Measurements from ENCODE around the gene TBC1D30.

Gene TBC1D30

DNA sequence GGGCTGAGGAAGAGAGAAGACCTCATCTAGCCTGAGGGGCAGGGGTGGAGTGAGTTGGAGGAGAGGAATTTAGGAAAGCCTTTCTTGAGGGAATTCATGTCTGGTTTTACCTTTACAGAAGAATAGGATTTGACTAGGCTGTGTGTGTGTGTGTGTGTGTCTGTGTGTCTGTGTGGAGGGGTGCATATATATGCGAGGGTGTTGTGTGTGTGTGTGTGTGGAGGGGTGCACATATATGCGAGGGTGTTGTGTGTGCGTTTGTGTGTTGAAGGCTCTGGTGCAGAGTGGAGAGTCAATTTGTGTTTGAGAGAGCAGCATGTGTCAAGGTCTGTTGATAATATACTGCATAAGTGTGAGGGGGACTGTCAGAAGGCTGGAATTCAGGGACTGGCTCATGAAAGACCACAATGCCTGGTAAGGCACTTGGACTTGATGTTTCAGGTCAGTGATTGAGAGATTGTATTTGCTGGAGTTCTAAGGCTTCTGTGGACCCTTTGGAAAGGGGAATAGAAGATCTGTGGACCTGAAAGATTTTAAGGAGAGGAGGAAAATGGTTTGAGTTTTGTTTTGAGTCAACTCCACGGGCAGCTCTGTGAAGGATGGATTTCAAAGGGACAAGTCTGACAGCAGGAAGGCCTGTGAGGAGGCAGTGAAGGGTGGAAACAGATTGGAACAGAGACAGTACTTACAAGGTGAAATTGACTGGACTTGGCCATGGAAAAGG is 34.6 kb downstream of the TBC1D30 start:
- no peak for ATAC-seq

GRCh38 chr12:64860446-64860998 is 36.1 kb downstream of the TBC1D30 start:
- no peak for TF ChIP-seq TOX (CRISPR knock-in tag; IDR thresholded peaks at IDR 0.05; ENCODE audit: borderline replicate concordance)
- no peak for TF ChIP-seq ZFP3 (CRISPR knock-in tag; IDR thresholded peaks at IDR 0.05)
- TF ChIP-seq POU6F1 (CRISPR knock-in tag; IDR thresholded peaks at IDR 0.05; ENCODE audit: borderline replicate concordance, low read depth) = no peak
- TF ChIP-seq, protein P1, sequence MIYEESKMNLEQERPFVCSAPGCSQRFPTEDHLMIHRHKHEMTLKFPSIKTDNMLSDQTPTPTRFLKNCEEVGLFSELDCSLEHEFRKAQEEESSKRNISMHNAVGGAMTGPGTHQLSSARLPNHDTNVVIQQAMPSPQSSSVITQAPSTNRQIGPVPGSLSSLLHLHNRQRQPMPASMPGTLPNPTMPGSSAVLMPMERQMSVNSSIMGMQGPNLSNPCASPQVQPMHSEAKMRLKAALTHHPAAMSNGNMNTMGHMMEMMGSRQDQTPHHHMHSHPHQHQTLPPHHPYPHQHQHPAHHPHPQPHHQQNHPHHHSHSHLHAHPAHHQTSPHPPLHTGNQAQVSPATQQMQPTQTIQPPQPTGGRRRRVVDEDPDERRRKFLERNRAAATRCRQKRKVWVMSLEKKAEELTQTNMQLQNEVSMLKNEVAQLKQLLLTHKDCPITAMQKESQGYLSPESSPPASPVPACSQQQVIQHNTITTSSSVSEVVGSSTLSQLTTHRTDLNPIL (CRISPR knock-in tag; IDR thresholded peaks at IDR 0.05; ENCODE audit: low read depth) = no peak
- TF ChIP-seq ESRRG (CRISPR knock-in tag; IDR thresholded peaks at IDR 0.05) = no peak
- TF ChIP-seq ZNF70 (CRISPR knock-in tag; IDR thresholded peaks at IDR 0.05) = no peak
- TF ChIP-seq CSDC2 (CRISPR knock-in tag; IDR thresholded peaks at IDR 0.05) = no peak
- TF ChIP-seq ZNF565 (CRISPR knock-in tag; conservative IDR thresholded peaks at IDR 0.05; ENCODE audit: low read depth) = no peak
- no peak for TF ChIP-seq PPARA (CRISPR knock-in tag; IDR thresholded peaks at IDR 0.05; ENCODE audit: borderline replicate concordance)
- no peak for TF ChIP-seq ZFP30 (CRISPR knock-in tag; IDR thresholded peaks at IDR 0.05)
- TF ChIP-seq ZC3H10 (CRISPR knock-in tag; IDR thresholded peaks at IDR 0.05) = no peak
- TF ChIP-seq OSR1 (CRISPR knock-in tag; IDR thresholded peaks at IDR 0.05) = no peak
- no peak for TF ChIP-seq CSRNP3 (CRISPR knock-in tag; IDR thresholded peaks at IDR 0.05)
- no peak for TF ChIP-seq ISL1 (CRISPR knock-in tag; IDR thresholded peaks at IDR 0.05)
- no peak for TF ChIP-seq SNAI2 (CRISPR knock-in tag; IDR thresholded peaks at IDR 0.05)
- TF ChIP-seq ARNTL (CRISPR knock-in tag; IDR thresholded peaks at IDR 0.05; ENCODE audit: borderline replicate concordance, low read depth) = no peak
- no peak for TF ChIP-seq TCF4 (CRISPR knock-in tag; IDR thresholded peaks at IDR 0.05; ENCODE audit: borderline replicate concordance)
- ATAC-seq = no peak

More for the DNA sequence above, 34.6 kb downstream of the TBC1D30 start:
- TF ChIP-seq ZNF8 (CRISPR knock-in tag; IDR thresholded peaks at IDR 0.05) = no peak
- TF ChIP-seq SNAI2 (CRISPR knock-in tag; IDR thresholded peaks at IDR 0.05) = no peak
- no peak for TF ChIP-seq TCF4 (CRISPR knock-in tag; IDR thresholded peaks at IDR 0.05; ENCODE audit: borderline replicate concordance)
- no peak for TF ChIP-seq OSR1 (CRISPR knock-in tag; IDR thresholded peaks at IDR 0.05)
- TF ChIP-seq TOX (CRISPR knock-in tag; IDR thresholded peaks at IDR 0.05; ENCODE audit: borderline replicate concordance) = no peak
- TF ChIP-seq, protein P2, sequence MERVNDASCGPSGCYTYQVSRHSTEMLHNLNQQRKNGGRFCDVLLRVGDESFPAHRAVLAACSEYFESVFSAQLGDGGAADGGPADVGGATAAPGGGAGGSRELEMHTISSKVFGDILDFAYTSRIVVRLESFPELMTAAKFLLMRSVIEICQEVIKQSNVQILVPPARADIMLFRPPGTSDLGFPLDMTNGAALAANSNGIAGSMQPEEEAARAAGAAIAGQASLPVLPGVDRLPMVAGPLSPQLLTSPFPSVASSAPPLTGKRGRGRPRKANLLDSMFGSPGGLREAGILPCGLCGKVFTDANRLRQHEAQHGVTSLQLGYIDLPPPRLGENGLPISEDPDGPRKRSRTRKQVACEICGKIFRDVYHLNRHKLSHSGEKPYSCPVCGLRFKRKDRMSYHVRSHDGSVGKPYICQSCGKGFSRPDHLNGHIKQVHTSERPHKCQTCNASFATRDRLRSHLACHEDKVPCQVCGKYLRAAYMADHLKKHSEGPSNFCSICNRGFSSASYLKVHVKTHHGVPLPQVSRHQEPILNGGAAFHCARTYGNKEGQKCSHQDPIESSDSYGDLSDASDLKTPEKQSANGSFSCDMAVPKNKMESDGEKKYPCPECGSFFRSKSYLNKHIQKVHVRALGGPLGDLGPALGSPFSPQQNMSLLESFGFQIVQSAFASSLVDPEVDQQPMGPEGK (CRISPR knock-in tag; IDR thresholded peaks at IDR 0.05; ENCODE audit: borderline replicate concordance) = no peak
- TF ChIP-seq CSDC2 (CRISPR knock-in tag; IDR thresholded peaks at IDR 0.05) = no peak

DNA sequence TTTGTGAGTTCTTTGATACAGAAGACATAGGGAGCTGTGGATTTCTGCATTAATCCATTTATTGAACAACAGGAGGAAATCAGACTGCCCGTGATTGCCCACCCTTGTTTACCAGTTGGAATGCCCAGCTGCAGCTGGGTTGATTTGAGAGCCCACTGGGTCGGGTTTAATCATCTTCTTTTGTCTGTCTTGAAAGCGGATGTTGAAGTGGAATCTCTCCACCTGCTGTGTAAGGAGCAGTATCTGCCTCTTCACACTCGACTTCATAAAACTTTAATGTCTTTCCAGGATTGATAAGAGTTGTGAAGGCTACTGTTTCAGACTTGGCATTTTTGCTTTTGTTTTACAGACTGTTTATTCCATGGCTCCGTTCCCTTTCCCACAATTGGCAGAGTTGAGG is 39.9 kb downstream of the TBC1D30 start:
- ATAC-seq = no peak
- TF ChIP-seq BACH2 (CRISPR knock-in tag; IDR thresholded peaks at IDR 0.05; ENCODE audit: borderline replicate concordance) = no peak
- TF ChIP-seq, protein P2 (CRISPR knock-in tag; IDR thresholded peaks at IDR 0.05; ENCODE audit: borderline replicate concordance) = no peak
- TF ChIP-seq ZNF8 (CRISPR knock-in tag; IDR thresholded peaks at IDR 0.05) = no peak
- no peak for TF ChIP-seq ZNF565 (CRISPR knock-in tag; conservative IDR thresholded peaks at IDR 0.05; ENCODE audit: low read depth)
- no peak for TF ChIP-seq CSDC2 (CRISPR knock-in tag; IDR thresholded peaks at IDR 0.05)
- TF ChIP-seq, protein P3, sequence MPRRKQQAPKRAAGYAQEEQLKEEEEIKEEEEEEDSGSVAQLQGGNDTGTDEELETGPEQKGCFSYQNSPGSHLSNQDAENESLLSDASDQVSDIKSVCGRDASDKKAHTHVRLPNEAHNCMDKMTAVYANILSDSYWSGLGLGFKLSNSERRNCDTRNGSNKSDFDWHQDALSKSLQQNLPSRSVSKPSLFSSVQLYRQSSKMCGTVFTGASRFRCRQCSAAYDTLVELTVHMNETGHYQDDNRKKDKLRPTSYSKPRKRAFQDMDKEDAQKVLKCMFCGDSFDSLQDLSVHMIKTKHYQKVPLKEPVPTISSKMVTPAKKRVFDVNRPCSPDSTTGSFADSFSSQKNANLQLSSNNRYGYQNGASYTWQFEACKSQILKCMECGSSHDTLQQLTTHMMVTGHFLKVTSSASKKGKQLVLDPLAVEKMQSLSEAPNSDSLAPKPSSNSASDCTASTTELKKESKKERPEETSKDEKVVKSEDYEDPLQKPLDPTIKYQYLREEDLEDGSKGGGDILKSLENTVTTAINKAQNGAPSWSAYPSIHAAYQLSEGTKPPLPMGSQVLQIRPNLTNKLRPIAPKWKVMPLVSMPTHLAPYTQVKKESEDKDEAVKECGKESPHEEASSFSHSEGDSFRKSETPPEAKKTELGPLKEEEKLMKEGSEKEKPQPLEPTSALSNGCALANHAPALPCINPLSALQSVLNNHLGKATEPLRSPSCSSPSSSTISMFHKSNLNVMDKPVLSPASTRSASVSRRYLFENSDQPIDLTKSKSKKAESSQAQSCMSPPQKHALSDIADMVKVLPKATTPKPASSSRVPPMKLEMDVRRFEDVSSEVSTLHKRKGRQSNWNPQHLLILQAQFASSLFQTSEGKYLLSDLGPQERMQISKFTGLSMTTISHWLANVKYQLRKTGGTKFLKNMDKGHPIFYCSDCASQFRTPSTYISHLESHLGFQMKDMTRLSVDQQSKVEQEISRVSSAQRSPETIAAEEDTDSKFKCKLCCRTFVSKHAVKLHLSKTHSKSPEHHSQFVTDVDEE (CRISPR knock-in tag; IDR thresholded peaks at IDR 0.05) = no peak
- no peak for TF ChIP-seq TCF4 (CRISPR knock-in tag; IDR thresholded peaks at IDR 0.05; ENCODE audit: borderline replicate concordance)
- no peak for TF ChIP-seq SNAI2 (CRISPR knock-in tag; IDR thresholded peaks at IDR 0.05)
- TF ChIP-seq GLIS3 (CRISPR knock-in tag; IDR thresholded peaks at IDR 0.05) = no peak
- no peak for TF ChIP-seq ZFP30 (CRISPR knock-in tag; IDR thresholded peaks at IDR 0.05)
- no peak for TF ChIP-seq ZFP3 (CRISPR knock-in tag; IDR thresholded peaks at IDR 0.05)
- no peak for TF ChIP-seq ZNF70 (CRISPR knock-in tag; IDR thresholded peaks at IDR 0.05)
